NB4 (cell line): ENCODE results near the gene MYO16.

ENCODE experiments used
- DNase-seq: peaks from one replicate; pipeline ENCODE4 v3.0.0; 2010; ENCODE audit warnings: low read depth
- H3K4me3 ChIP-seq: one replicate; pipeline ENCODE4 v1.5.1; 2011; ENCODE audit warnings: mild to moderate bottlenecking, low read depth, low read length, moderate library complexity
- CTCF ChIP-seq: IDR thresholded peaks from one replicate; pipeline ENCODE4 v1.5.1; 2012; ENCODE audit warnings: low read depth, low read length
- MAX ChIP-seq: IDR thresholded peaks from 2 replicates; pipeline ENCODE4 v1.6.1; 2011; ENCODE audit warnings: low read depth, low read length
- MYC ChIP-seq: IDR thresholded peaks from 2 replicates; pipeline ENCODE4 v1.6.1; 2011; ENCODE audit warnings: low read depth, low read length
- POLR2A ChIP-seq: IDR thresholded peaks from 2 replicates; pipeline ENCODE4 v1.6.1; 2011; ENCODE audit warnings: mild to moderate bottlenecking; ENCODE audit not compliant: insufficient read length; ENCODE audit errors: extremely low read depth

MYO16 gene

DNA sequence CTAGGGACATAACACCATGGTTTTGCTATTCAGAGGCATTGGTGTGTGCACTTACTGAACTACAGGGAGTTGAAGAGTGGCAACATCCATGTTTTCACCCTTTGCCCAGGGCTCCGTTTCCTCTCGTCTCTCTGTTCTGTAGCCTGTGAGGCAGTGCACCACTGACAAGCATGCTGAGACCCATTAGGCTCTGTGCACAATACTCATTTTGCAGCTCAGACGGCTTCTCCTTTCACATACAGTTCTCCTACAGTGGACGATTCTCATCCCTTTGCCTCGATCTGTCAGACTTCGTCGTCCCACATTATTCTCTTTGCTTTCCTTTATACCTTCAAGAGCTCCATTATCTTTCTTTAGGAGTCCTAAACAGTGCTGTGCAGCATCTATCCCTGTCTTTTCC is 403.7 kb downstream of the MYO16 start:
- TF ChIP-seq CTCF, result no peak
- no peak for TF ChIP-seq MYC
- no peak for TF ChIP-seq POLR2A
- TF ChIP-seq MAX, result no peak
- no peak for DNase-seq

DNA sequence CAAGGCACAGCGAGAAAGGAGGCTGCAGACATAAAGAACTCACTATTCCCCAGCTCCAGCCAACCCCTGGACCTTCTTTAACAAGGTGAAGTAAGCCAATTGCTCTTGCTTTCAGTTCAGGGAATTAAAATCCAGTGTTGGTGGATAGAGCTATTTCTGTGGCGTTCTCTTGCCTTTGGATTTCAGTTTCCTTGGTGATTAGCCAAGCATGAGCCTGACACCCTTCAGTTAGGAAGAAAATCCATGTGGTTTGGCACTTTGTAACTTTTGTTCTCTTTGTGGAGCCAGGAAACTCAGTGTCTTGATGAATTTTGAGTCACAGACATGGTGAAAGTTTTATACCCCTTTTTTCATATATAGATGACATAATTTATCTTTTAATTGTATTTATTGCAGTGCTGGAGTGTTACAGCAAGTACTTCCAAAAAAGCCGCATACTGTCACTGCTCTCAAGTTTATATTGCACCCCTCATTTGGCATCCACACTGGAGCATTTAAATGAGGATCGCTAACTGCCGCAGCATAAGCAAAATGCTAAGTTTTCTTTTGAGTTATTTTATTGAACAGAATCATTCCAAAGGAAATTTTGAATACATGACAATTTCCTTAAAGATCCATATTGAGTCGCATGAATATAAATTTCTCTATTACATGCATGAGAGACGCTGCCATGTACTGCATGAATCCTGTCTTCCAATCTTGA is 406.8 kb downstream of the MYO16 start:
- no peak for DNase-seq
- TF ChIP-seq POLR2A (no peak), MYC (no peak), MAX (no peak), CTCF (no peak)
- H3K4me3 ChIP-seq, result no peak overlapping the region

More for the DNA sequence above, 403.7 kb downstream of the MYO16 start:
- no peak overlapping the region for H3K4me3 ChIP-seq

GRCh38 chr13:109043636-109044035 is 414.2 kb downstream of the MYO16 start:
- no peak overlapping the region for H3K4me3 ChIP-seq
- no peak for TF ChIP-seq POLR2A
- no peak for TF ChIP-seq MYC
- no peak for TF ChIP-seq CTCF
- no peak for TF ChIP-seq MAX
- DNase-seq, result no peak

- TF ChIP-seq POLR2A (no peak), MYC (no peak), MAX (no peak), CTCF (no peak)
- no peak overlapping the region for H3K4me3 ChIP-seq
- DNase-seq, result no peak
These were observed 426.4 kb downstream of the MYO16 start for GRCh38 chr13:109055850-109056249.

- no peak for DNase-seq
- TF ChIP-seq MYC, result no peak
- TF ChIP-seq CTCF, result no peak
- TF ChIP-seq POLR2A, result no peak
- TF ChIP-seq MAX, result no peak
These were observed 428.7 kb downstream of the MYO16 start for GRCh38 chr13:109058087-109058486.

More at GRCh38 chr13:109058087-109058486, 428.7 kb downstream of the MYO16 start:
- no peak overlapping the region for H3K4me3 ChIP-seq
